ENCODE data around the gene DPEP2. TPM values are rescaled to one million over a fixed set of nuclear protein-coding genes. Genes with fewer than 3 reads are reported as not detected.

DPEP2 gene
- total and polyA plus RNA-seq, 2 of the 13 experiments (the other 11 are each of a cell fraction or from before 2014, with no cell fraction given) = 0.18 TPM; not detected in 1

DNA sequence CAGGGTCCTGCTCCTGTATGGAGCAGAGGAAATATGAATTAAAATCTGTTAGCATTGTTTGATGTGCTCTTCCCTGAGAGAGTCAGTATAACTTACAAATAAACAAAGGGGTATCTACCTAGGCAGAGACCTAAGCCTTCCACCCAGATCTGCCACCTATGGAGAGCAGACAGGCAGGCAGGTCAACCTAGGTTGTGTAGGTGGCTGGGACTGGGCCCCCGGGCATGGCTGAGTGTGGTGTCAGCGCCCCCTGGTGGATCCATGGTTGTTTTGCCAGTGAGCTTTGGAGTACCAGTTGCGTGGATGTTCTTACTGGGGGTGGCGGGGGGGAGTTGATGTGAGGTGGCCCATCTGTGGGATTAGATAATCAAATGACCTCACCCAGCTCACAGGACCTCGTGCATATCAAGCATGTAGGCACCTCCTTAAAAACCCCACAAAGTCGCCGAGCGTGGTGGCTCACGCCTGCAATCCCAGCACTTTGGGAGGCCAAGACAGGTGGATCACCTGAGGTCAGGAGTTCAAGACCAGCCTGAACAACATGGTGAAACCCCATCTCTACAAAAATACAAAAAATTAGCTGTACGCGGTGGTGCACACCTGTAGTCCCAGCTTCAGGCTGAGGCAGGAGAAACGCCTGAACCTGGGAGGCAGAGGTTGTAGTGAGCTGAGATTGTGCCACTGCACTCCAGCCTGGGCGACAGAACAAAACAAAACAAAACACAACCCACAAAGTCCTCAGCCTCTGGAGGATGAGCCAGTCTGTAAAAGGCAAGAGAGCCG, 41.4 kb upstream of the DPEP2 start (continued):
- TF ChIP-seq, protein P1, sequence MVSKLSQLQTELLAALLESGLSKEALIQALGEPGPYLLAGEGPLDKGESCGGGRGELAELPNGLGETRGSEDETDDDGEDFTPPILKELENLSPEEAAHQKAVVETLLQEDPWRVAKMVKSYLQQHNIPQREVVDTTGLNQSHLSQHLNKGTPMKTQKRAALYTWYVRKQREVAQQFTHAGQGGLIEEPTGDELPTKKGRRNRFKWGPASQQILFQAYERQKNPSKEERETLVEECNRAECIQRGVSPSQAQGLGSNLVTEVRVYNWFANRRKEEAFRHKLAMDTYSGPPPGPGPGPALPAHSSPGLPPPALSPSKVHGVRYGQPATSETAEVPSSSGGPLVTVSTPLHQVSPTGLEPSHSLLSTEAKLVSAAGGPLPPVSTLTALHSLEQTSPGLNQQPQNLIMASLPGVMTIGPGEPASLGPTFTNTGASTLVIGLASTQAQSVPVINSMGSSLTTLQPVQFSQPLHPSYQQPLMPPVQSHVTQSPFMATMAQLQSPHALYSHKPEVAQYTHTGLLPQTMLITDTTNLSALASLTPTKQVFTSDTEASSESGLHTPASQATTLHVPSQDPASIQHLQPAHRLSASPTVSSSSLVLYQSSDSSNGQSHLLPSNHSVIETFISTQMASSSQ (IDR thresholded peaks at IDR 0.05; ENCODE audit: low read depth) = no peak
- TF ChIP-seq, protein P1 (CRISPR knock-in tag; IDR thresholded peaks at IDR 0.05; ENCODE audit: borderline replicate concordance) = 0 out of 2 replicates have a peak, but pooled peaks have one; percentile 34
- TF ChIP-seq TOPORS (CRISPR knock-in tag; IDR thresholded peaks at IDR 0.05) = no peak
- TF ChIP-seq ZNF343 (CRISPR knock-in tag; IDR thresholded peaks at IDR 0.05) = no peak
- peak; percentile 29; the same call in 1 of the 2 replicates for TF ChIP-seq TBX2 (CRISPR knock-in tag; IDR thresholded peaks at IDR 0.05; ENCODE audit: borderline replicate concordance)
- no peak for TF ChIP-seq KDM5A (IDR thresholded peaks at IDR 0.05; ENCODE audit: borderline replicate concordance, low read length)
- TF ChIP-seq THYN1 (CRISPR knock-in tag; IDR thresholded peaks at IDR 0.05; ENCODE audit: borderline replicate concordance, low read depth) = no peak
- peak; percentile 61; the same call in 1 of the 2 replicates for TF ChIP-seq ZNF782 (CRISPR knock-in tag; IDR thresholded peaks at IDR 0.05; ENCODE audit: borderline replicate concordance)
- TF ChIP-seq, protein P2, sequence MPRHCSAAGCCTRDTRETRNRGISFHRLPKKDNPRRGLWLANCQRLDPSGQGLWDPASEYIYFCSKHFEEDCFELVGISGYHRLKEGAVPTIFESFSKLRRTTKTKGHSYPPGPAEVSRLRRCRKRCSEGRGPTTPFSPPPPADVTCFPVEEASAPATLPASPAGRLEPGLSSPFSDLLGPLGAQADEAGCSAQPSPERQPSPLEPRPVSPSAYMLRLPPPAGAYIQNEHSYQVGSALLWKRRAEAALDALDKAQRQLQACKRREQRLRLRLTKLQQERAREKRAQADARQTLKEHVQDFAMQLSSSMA (CRISPR knock-in tag; IDR thresholded peaks at IDR 0.05) = no peak
- TF ChIP-seq LCORL (IDR thresholded peaks at IDR 0.05) = no peak
- peak; percentile 49; the same call in 1 of the 2 replicates for TF ChIP-seq LCORL (CRISPR knock-in tag; IDR thresholded peaks at IDR 0.05)
- TF ChIP-seq, protein P3, sequence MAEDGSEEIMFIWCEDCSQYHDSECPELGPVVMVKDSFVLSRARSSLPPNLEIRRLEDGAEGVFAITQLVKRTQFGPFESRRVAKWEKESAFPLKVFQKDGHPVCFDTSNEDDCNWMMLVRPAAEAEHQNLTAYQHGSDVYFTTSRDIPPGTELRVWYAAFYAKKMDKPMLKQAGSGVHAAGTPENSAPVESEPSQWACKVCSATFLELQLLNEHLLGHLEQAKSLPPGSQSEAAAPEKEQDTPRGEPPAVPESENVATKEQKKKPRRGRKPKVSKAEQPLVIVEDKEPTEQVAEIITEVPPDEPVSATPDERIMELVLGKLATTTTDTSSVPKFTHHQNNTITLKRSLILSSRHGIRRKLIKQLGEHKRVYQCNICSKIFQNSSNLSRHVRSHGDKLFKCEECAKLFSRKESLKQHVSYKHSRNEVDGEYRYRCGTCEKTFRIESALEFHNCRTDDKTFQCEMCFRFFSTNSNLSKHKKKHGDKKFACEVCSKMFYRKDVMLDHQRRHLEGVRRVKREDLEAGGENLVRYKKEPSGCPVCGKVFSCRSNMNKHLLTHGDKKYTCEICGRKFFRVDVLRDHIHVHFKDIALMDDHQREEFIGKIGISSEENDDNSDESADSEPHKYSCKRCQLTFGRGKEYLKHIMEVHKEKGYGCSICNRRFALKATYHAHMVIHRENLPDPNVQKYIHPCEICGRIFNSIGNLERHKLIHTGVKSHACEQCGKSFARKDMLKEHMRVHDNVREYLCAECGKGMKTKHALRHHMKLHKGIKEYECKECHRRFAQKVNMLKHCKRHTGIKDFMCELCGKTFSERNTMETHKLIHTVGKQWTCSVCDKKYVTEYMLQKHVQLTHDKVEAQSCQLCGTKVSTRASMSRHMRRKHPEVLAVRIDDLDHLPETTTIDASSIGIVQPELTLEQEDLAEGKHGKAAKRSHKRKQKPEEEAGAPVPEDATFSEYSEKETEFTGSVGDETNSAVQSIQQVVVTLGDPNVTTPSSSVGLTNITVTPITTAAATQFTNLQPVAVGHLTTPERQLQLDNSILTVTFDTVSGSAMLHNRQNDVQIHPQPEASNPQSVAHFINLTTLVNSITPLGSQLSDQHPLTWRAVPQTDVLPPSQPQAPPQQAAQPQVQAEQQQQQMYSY (CRISPR knock-in tag; IDR thresholded peaks at IDR 0.05) = no peak
- TF ChIP-seq ZNF562 (CRISPR knock-in tag; IDR thresholded peaks at IDR 0.05; ENCODE audit: borderline replicate concordance) = no peak
- TF ChIP-seq, protein P4, sequence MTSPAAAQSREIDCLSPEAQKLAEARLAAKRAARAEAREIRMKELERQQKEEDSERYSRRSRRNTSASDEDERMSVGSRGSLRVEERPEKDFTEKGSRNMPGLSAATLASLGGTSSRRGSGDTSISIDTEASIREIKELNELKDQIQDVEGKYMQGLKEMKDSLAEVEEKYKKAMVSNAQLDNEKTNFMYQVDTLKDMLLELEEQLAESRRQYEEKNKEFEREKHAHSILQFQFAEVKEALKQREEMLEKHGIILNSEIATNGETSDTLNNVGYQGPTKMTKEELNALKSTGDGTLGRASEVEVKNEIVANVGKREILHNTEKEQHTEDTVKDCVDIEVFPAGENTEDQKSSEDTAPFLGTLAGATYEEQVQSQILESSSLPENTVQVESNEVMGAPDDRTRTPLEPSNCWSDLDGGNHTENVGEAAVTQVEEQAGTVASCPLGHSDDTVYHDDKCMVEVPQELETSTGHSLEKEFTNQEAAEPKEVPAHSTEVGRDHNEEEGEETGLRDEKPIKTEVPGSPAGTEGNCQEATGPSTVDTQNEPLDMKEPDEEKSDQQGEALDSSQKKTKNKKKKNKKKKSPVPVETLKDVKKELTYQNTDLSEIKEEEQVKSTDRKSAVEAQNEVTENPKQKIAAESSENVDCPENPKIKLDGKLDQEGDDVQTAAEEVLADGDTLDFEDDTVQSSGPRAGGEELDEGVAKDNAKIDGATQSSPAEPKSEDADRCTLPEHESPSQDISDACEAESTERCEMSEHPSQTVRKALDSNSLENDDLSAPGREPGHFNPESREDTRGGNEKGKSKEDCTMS (CRISPR knock-in tag; conservative IDR thresholded peaks at IDR 0.05) = no peak
- TF ChIP-seq, protein P5, sequence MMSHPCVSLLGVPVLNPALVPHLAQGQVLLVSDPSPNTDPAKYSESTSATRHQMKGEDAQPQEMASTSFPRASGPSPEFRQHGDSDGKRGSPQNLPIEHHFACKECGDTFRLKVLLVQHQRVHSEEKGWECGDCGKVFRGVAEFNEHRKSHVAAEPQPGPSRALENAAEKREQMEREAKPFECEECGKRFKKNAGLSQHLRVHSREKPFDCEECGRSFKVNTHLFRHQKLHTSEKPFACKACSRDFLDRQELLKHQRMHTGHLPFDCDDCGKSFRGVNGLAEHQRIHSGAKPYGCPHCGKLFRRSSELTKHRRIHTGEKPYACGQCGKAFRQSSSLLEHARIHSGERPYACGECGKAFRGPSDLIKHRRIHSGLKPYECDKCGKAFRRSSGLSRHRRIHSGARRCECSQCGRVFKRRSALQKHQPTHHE (CRISPR knock-in tag; IDR thresholded peaks at IDR 0.05; ENCODE audit: borderline replicate concordance) = no peak
- no peak for TF ChIP-seq RCOR2 (CRISPR knock-in tag; IDR thresholded peaks at IDR 0.05)

Data from HepG2 (cell line).